HuH-7.5 (cell line): ENCODE results near the gene YBEY.
"Not testable (repeated sequence)": the region's sequence is repeated elsewhere in the genome, so short reads cannot be mapped to it uniquely, and the experiment has no call there.

ENCODE experiments used
- DNase-seq: peaks from one replicate; pipeline ENCODE4 v3.0.0; 2011; ENCODE audit warnings: low spot score

The YBEY gene, protein sequence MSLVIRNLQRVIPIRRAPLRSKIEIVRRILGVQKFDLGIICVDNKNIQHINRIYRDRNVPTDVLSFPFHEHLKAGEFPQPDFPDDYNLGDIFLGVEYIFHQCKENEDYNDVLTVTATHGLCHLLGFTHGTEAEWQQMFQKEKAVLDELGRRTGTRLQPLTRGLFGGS

DNA sequence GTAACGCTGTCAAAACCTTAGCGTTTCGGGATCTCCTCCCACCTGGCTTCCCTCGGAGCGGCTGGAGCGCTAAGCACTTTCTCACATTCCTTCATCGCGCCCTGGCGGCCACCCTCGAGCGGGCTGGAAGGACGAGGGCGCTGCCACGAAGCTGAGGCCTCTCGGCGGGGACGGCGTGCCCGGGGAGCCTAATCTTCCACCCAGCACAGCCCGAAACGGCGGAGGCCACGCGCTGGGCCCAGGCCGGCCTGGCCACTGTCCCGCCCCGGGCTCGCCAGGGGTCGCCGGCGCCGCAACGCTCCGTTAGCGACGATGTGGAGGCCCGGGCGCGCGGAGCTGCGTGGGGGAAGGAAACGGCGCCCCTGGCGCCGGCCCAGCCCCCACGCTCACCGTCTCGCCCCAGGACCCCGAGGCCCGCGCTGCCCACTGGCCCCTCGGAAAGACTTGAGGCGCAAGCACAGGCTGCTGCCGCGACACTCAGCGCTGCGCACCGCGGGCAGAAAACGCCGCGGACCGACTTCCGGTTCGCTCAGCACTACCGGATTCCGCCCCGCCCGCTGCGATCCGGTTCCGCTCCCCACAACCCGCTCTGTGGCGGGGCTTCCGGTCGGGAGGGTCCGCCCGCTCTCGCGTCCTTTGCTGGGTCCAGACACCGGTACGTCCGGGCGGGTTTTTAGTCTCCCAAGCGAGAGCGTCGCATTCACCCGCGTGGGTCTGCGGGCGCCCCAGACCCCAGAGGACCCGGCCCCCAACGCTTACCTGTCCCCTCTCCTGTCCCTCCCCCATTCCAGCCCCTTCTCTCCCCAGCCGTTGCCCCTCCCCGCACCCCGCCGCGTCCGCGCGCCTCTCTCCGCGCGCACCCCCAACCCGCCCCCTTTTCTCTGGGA, at the start of gene YBEY:
TSS of gene YBEY (plus strand) at position 582 of the 887 bp plus-strand sequence. CDS start 572 bp downstream, outside the sequence.
- DNase-seq: peak; percentile 81

DNA sequence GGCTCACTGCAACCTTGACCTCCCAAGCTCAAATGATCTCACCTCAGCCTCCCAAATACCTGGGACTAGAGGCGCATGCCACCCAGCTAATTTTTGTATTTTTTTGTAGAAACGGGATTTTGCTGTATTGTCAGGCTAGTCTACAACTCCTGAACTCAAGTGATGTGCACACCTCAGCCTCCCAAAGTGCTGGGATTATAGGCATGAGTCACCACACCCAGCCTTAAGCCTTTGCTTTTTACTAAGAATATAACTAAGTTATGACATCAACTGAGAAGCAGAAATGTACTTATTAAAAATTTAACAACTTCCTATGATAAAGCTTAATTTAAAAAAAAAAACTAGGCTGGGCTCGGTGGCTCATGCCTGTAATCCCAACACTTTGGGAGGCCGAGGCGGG, 48.7 kb upstream of the YBEY start:
- DNase-seq: no peak

DNA sequence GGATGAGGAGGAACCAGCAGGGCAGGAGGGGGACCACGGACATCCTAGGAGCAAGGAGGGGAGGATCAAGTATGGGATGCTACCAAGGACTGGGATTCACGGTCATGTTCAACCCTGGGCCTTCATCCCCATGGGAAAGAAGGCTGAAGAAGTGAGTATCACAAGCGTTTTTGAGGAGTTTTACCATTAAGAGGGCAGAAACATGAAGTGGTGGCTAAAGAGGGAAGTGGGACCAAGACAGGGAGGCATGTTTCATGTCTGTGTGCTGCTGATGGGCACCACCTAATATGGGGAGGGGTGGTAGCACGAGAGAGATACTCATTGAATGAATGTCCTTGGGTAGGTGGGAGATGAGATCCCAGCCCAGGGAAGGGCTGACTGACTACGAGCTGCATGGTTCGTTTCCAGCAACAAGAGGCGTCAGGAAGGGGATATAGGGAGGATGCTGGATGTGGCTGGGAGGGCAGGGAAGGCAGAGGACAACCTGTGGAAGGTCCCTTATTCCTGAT, 46.3 kb upstream of the YBEY start:
- no peak for DNase-seq

DNA sequence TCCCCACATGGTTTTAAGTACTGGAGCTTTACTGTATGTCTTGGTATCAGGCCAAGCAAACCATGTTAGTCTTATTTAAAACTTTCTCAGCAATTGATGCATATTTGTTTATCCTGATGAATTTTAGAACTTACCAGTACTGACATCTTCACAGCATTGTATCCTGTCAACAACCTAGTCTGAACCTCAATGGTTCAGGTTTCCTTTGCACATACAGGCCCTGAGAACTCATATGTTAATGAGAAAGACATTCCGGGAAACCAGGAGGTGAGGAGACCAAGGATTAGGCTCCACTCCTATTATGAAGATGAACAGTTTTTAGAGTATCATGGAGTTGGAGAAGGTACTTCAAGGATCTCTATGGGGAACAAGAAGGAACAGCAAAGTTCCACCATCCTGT, 44.6 kb upstream of the YBEY start:
- DNase-seq: not testable (repeated sequence)

DNA sequence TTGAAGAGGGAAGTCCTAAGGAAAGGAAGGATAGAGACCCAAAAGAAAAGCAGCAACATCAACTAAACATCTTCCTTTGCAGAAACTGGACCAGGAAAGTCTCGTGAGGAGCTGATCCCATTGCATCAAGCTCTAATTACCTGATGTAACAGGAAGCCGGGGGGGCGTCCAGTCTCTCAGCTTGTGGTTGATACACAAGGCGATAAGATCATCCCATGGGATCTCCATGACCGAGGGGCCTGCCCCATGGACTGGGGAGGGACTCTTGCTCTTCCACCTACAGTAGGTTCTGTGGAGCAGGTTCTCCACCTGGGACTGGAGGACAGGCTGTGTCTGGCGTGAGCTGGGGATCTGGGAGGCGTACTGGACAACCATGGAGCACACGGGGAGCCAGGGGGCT, 42.8 kb upstream of the YBEY start:
- DNase-seq: no peak

DNA sequence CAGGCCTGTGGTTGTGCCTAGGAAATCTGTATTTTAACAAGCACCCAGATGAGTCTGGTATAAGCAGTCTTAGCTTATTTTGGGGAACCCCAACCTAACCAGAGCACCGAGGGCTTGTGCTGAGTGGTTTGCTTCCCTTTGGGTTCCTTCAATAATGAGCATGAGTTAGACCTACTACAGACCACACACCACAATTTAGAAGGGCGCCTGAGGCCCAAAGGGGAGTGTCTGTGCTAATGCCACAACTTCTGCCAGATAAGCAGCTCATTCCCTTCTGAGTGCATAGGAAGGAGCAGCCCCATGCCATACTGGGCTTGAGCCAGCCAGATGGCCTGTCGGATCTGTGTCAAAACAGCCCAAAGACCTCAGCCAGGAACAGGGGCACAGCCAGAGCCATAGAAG, 42.2 kb upstream of the YBEY start:
- no peak for DNase-seq

DNA sequence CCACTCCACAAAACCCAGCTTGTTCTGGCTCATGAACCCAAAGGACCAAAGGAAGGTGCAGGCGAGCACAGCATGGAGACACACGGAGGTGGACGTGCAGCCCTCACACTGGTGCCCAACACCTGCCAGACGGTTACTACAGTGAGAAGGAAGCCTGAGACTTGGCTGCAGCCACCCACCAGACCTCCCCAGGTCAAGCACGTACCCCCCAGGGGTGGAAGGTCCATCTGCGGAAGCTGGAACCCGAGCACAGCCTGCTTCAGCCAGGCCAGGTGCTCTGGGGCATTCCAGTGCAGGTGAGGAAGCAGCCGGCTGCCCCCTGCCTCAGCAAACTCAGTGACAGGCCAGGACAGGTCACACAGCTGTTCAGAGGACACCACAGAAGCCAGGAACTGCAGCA, 41.5 kb upstream of the YBEY start:
- DNase-seq: no peak

DNA sequence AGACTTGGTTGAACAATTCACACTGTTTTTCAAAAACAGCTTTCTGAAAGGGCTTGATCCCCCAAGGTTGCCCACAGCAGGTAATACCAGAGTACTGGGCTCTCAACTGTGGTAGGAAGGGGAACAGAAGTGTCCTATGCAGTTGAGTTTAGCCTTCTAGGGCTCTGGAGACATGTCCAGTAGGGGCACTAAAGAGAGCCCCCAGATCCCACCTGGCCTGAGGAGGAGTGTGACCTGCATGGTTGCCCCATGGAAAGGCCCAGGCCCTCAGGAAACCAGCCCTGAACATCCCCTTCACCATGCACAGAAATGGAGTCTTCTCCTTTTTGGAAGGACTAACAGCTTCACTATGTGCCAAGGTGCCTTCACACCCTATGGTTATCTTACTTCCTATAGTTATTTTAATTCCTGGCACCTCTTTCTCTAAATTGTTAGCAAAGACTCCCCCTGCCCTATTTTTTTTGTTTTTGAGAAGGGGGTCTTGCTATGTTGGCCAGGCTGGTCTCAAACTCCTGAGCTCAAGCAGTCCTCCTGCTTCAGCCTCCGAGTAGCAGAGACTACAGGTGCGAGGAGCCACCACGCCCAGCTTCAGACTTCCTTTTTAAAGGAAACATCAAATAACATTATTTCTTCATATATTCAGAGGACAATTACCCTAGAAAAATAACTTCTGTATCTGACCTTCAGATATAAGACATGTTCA, 40.8 kb upstream of the YBEY start:
- DNase-seq: no peak

DNA sequence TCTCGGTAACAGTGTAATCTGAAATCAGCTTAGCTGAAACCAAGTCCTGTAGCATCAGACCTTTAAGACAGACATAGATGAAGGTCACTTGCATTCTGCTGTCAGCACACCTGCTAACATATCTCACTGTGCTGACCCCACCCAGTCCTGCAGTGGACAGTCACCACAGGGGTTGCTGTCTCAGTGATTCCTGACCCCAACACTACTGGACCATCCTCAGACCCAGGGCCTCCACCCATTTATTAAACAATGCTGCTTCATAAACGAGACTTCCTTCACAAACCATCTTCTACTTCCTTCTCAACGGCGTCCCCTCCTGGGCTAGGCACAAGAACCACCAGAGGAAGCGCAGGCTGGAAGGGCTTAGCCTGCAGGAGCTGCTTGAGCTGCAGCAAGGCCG, 39.8 kb upstream of the YBEY start:
- no peak for DNase-seq

DNA sequence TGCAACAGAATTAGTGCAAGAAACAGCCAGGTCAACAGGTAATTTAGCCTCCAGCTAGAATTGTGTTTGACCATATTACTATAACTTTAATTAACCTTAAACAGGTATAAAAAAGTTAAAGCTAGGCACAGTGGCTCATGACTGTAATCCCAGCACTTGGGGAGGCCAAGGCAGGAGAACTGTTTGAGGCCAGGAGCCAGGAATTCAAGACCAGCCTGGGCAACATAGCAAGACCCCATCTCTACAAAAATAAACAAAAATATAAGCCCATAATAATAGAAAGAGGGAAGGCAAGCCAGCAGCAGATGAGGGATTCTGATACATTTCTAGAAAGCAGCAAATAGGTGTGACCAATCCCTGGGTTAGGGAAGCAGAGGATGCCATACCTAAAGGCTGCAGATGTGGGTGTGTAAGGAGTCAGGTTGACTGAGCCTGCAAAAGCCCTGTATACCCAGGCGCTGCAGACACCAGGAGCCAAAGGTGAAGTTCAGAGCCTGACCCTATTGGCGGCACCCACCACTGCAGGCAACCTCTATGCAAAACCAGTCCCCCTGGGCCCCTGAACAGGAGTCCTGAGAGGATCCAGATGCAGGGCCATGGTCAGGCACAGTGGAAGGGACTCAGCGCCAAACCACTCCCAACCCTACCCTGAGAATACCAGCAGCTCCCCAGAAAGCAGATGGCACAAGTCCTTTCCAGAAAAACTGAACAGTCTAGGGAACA, 38.3 kb upstream of the YBEY start:
- no peak for DNase-seq

DNA sequence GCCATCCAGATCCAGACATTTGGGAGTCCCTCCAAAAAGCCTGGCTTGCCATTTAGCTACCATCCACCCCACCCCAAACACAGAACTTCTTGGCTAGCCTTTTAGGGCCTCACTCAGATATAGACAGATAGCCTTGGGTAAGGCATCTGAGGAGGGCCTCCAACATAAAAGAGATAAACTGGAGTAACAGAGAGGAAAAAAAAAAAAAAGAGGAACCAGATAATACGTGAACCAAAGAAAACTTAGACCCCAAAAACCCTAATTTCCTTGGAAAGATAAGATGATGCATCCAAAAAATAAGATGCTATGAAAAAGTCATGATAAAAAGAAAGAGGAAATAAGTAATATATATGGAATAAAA, 37.7 kb upstream of the YBEY start:
- no peak for DNase-seq

DNA sequence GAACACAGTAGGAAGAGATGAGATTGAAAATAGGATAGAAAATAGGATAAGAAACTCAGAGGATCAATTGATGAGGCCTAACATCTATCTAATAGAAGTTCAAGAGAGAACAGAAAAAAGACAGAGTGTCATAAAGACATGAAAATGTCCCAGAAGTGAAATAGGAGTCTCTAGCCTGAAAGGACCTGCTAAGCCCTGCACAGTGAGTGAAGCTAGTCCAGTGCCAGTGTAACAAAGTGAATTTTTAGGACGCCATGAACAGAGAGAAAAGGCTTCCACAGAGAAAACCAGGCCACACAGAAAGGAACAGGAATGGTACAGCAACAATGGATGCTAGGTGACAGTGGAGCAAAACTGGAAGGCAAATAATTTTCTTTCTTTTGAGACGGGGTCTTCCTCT, 37.3 kb upstream of the YBEY start:
- no peak for DNase-seq

DNA sequence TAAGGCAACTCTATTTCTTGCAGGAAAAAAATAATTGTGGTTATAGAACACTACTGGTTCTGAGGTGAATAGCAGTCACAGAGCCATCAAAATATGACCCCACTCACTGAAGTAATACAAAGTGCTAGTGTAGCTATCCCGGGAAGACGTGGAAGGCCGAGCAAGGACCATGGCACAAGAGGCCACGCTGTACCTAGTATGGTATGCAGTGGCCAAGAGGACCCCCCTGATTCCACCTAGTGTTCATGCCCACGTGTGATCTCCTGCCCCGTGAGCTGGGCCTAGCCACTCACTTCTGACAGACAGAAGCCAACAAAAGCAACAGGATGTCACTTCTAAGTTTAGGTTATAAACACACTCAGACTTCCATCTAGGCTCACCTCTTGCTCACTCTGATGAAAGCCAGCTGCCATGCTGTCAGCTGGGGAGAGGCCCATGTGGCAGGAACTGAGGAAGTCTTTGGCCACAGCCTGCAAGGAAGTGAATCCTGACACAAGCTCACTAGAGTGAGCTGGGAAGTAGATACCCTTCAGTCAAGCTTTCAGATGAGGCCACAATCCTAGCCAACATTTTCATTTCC, 35.9 kb upstream of the YBEY start:
- DNase-seq: no peak

DNA sequence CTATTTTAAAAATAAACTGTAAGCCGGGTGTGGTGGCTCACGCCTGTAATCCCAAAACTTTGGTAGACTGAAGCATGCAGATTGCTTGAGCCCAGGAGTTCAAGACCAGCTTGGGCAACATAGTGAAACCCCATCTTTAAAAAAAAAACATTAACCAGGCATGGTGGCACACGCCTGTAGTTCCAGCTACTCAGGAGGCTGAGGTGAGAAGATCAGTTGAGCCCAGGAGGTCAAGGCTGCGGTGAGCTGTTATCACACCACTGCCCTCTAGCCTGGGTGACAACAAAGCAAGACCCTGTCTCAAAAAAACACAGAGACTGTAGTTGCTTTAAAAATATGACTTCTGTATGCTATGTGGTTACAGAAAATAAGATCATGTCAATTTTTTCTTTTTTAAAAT, 33.3 kb upstream of the YBEY start:
- no peak for DNase-seq

DNA sequence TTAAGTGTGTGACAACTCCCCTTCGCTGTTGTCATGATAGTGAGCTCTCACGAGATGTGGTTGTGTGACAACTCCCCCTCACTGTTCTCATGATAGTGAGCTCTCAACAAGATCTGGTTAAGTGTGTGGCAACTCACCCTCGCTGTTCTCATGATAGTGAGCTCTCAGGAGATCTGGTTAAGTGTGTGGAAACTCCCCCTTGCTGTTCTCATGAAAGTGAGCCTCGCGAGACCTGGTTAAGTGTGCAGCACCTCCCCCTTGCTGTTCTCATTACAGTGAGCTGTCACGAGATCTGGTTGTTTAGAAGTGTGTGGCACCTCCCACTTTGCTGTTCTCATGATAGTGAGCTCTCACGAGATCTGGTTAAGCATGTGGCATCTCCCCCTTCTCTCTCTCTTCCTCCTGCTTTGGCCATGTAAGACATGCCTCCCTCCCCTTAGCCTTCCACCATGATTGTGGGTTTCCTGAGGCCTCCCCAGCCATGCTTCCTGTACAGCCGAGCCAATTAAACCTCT, 32.5 kb upstream of the YBEY start:
- no peak for DNase-seq

DNA sequence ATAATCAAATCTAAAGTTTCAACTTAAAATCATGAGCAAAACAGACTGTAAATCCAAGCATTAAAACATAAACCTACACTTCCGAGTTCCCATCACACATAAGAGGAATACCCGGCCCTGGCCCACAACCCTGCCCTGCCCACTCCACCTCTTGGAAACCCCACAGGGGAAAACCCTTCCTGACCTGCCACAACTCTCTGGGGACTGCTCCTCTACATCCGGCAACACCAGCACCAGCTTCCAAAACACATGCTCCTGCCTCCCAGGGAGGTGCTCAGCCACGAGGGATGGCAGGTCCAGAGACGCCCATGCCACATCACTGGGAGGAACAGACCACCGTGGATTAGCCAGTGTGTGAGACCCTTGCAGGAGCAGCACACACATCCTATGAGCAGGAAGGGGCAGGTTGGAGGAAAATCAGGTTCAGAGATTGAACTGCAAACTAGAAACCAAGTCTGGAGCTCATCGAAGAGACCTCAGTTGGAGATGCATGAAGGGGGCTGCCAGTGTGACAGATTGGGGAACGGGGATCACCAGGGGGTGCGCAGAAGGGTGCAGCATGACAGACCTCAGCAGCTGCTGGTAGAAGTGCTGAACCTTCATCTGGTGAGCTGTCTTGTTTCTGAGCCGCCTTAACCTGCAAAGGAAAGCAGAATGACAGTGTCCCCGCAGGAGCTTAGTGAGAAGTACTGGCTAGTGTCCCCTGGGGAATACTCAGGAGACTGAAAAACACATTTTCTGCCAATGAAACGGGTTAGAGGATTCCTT, 31.8 kb upstream of the YBEY start:
- no peak for DNase-seq

DNA sequence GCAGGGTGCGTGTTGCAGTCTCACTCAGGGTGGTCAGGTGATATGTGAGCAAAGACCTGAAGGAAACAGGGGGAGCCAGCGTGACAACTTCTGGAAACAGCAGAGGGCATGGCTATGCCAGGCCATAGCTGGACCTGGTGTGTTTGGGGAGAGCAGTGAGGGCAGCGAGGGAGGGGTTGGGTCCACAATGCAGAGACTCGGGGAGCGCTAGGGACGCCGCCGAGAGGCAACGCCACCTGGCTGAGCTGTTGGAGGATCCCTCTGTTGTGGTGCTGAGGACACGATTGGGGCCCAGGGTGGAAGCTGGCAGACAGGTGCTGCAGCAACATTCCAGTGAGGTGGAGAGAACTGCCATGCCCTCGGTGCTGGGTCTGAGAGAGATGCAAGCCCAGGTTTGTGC, 31.0 kb upstream of the YBEY start:
- DNase-seq: no peak

DNA sequence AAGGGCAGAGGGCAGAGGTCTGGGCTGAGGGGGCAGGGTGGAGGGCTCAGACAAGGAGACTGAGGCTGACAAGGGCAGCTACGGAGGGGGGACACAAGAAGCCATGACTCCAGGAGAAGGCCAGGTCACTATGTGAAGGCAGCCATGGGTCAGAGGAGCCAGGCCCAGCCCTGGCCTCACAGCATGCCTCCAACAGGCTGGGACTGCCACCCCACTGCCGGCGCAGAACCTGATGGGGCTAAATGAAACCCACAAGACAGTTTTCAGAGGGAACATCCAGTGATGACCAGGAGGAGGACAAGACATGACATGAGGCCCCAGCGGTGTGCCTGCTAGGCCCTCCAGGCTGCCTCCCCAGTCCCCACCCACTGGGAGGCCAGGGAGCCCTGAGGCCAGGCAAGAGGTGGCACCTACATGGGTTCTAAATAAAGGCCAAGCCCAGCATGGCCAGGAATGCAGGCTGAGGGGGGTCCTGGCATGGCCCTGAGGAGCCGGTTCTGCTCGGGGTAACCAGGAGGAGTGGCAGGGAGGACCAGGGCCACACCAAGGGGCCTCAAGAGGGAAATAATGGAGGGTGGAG, 30.3 kb upstream of the YBEY start:
- no peak for DNase-seq

DNA sequence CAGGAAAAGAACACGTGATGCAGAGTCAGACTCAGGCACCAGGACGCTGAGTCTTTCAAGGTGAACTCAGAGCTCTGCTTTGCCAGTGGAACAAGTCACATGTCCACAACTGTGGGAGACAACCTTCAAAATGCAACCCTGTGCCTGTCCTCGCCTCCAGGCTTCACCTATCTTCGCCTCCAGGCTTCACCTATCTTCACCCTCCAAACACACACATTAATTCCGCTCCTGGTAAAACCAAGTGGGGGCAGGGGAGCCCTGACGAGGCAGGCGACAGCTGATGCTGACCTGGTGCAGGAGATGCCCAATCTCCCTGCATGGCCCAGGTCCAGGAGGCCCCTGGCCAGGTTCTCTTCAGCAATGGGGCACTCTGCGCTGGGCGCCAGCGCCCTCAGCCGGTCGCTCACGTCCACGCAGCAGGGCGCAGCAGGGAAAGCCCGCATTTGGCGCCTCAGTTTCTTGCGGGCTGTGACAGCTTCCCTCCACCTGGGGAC, 29.6 kb upstream of the YBEY start:
- no peak for DNase-seq

DNA sequence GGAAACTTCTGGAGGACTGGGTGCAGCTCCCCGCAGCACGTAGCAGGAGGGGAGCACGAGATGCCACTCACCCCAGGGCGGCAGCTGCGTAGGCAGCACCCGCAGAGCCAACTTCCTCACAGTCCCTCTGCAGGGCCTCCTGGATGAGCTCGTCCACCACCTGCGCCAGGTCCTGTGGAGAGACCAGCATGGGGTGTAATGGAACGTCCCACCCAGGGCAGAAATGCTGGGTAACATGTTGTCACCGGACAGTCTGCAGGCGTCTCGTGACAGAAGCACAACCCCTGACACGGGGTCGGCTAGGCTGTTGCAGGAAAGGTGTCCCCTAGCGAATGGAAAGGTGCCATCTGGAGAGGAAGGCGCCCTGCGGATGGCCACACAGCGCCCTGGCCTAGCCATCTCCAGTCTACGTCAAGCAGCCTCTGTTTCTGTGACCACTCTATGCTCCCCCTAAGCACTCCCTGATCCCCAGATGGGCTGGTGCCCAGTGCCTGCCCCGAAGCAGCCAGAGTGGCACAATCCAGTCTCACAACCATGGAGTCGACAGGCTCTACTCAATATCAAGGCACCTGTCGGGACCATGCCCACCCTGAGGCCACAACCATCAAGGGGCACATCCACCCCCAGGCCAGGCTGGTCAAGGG, 22.0 kb upstream of the YBEY start:
- DNase-seq: no peak
